GM21367 (cell line): ENCODE results near the gene SARS2.
A peak's percentile ranks its signal among the peaks of the same experiment; 100 is the strongest.
"Not testable (repeated sequence)": the region's sequence is repeated elsewhere in the genome, so short reads cannot be mapped to it uniquely, and the experiment has no call there.

Experiments used
- ATAC-seq: cut with Tn5 transposase; IDR thresholded peaks from one replicate; pipeline ENCODE4 v1.9.1; 2021; ENCODE audit not compliant: unreplicated experiment

Gene SARS2

GRCh38 chr19:38929929-38930775 is at the start of gene SARS2:
SARS2 (minus strand) TSS chr19:38930763; CDS start chr19:38930736, 27 bp downstream.
- ATAC-seq: peak; percentile 60

- ATAC-seq: no peak
Measured at GRCh38 chr19:38979812-38980211, 49.2 kb upstream of the SARS2 start.

GRCh38 chr19:38978326-38978689 is 47.7 kb upstream of the SARS2 start:
- ATAC-seq: no peak

- peak; percentile 65 for ATAC-seq
Measured at GRCh38 chr19:38977445-38978325, 47.1 kb upstream of the SARS2 start.

GRCh38 chr19:38975861-38976271 is 45.3 kb upstream of the SARS2 start:
- no peak for ATAC-seq

- ATAC-seq: no peak
Measured at GRCh38 chr19:38975214-38975860, 44.8 kb upstream of the SARS2 start, which contains the start of gene FBXO17. FBXO17 (minus strand) TSS chr19:38975742; CDS start chr19:38950319, 25,423 bp downstream.

GRCh38 chr19:38974624-38975213 is 44.2 kb upstream of the SARS2 start:
- no peak for ATAC-seq

- ATAC-seq: no peak
Measured at GRCh38 chr19:38971672-38972071, 41.1 kb upstream of the SARS2 start.

GRCh38 chr19:38970664-38971532 is 40.3 kb upstream of the SARS2 start:
- ATAC-seq: no peak

- not testable (repeated sequence) for ATAC-seq
Measured at GRCh38 chr19:38966149-38966548, 35.6 kb upstream of the SARS2 start.

- no peak for ATAC-seq
Measured at GRCh38 chr19:38964738-38965137, 34.2 kb upstream of the SARS2 start.

- no peak for ATAC-seq
Measured at GRCh38 chr19:38959618-38960017, 29.1 kb upstream of the SARS2 start.

GRCh38 chr19:38958301-38958700 is 27.7 kb upstream of the SARS2 start:
- no peak for ATAC-seq

GRCh38 chr19:38956264-38956663 is 25.7 kb upstream of the SARS2 start:
- no peak for ATAC-seq

- ATAC-seq: no peak
Measured at GRCh38 chr19:38953677-38954076, 23.1 kb upstream of the SARS2 start.

GRCh38 chr19:38952395-38953165 is 22.0 kb upstream of the SARS2 start:
- no peak for ATAC-seq

GRCh38 chr19:38951187-38951586 is 20.6 kb upstream of the SARS2 start:
- ATAC-seq: no peak

- no peak for ATAC-seq
Measured at GRCh38 chr19:38949580-38950367, 19.2 kb upstream of the SARS2 start.
